Neural cell (in vitro differentiated cells): ENCODE results near the gene CMBL. TPM values are rescaled to one million over a fixed set of nuclear protein-coding genes. Genes with fewer than 3 reads are reported as not detected.
A peak's percentile ranks its signal among the peaks of the same experiment; 100 is the strongest.

Source experiments
- H2AFZ ChIP-seq: fragments of 200-600, 300-800 bp; sonication (generic), shearing (Covaris generic); 2 replicates; pipeline ENCODE4 v1.6.0; 2014; ENCODE audit warnings: low read depth, mild to moderate bottlenecking, antibody characterized with exemption, low read length, moderate library complexity
- H3F3A ChIP-seq: fragments of 200-600 bp; shearing (Covaris generic); 2 replicates; pipeline ENCODE4 v1.6.1; 2016; ENCODE audit warnings: mild to moderate bottlenecking, moderate library complexity, mixed read lengths, antibody characterized with exemption, low read length; ENCODE audit not compliant: insufficient read depth, poor library complexity, severe bottlenecking
- H3K27ac ChIP-seq: fragments of 200-600, 300-800 bp; sonication (generic), shearing (Covaris generic); 2 replicates; pipeline ENCODE4 v1.5.1; 2014; ENCODE audit warnings: mild to moderate bottlenecking, low read length, moderate library complexity
- H3K27me3 ChIP-seq: fragments of 300-800, 200-600 bp; sonication (generic), shearing (Covaris generic); 2 replicates; pipeline ENCODE4 v1.6.0; 2014; ENCODE audit warnings: mild to moderate bottlenecking, low read depth, low read length, moderate library complexity; ENCODE audit not compliant: insufficient read depth
- H3K36me3 ChIP-seq: fragments of 300-800, 200-600 bp; sonication (generic), shearing (Covaris generic); 2 replicates; pipeline ENCODE4 v1.5.1; 2014; ENCODE audit warnings: mild to moderate bottlenecking, antibody characterized with exemption, low read length, moderate library complexity; ENCODE audit not compliant: insufficient read depth
- H3K4me2 ChIP-seq: fragments of 300-800, 200-600 bp; sonication (generic), shearing (Covaris generic); 2 replicates; pipeline ENCODE4 v1.6.0; 2014; ENCODE audit warnings: mild to moderate bottlenecking, low read length
- H3K4me3 ChIP-seq: fragments of 300-800, 200-600 bp; sonication (generic), shearing (Covaris generic); 2 replicates; pipeline ENCODE4 v1.5.1; 2014; ENCODE audit warnings: mild to moderate bottlenecking, low read length, moderate library complexity
- H3K79me2 ChIP-seq: fragments of 200-600 bp; shearing (Covaris generic); replicated peaks from 2 replicates; pipeline ENCODE4 v1.6.0; 2014; ENCODE audit warnings: mild to moderate bottlenecking, low read length, moderate library complexity; ENCODE audit not compliant: insufficient read depth
- H3K9ac ChIP-seq: fragments of 300-800, 200-600 bp; sonication (generic), shearing (Covaris generic); 2 replicates; pipeline ENCODE4 v1.6.1; 2016; ENCODE audit warnings: mild to moderate bottlenecking, low read length, mixed read lengths
- H3K9me2 ChIP-seq: fragments of 200-600 bp; shearing (Covaris generic); 2 replicates; pipeline ENCODE4 v1.6.1; 2016; ENCODE audit warnings: mild to moderate bottlenecking, low read length, mixed read lengths; ENCODE audit not compliant: insufficient read depth
- H3K9me3 ChIP-seq: fragments of 200-600, 300-800 bp; sonication (generic), shearing (Covaris generic); 2 replicates; pipeline ENCODE4 v1.6.1; 2016; ENCODE audit warnings: mild to moderate bottlenecking, mixed run types, low read length, moderate library complexity, mixed read lengths
- H4K20me1 ChIP-seq: fragments of 200-600 bp; shearing (Covaris generic); 2 replicates; pipeline ENCODE4 v1.6.1; 2016; ENCODE audit warnings: mild to moderate bottlenecking, mixed run types; ENCODE audit not compliant: insufficient read depth
- EP300 ChIP-seq: fragments of 450-650 bp; conservative IDR thresholded peaks from 2 replicates; pipeline ENCODE4 v1.6.1; 2014; ENCODE audit warnings: antibody characterized with exemption, mild to moderate bottlenecking, moderate library complexity; ENCODE audit not compliant: poor library complexity, severe bottlenecking
- EZH2 ChIP-seq: fragments of 200-600, 300-800 bp; shearing (Covaris generic), sonication (generic); IDR thresholded peaks from 2 replicates; pipeline ENCODE4 v1.6.1; 2014; ENCODE audit warnings: antibody characterized with exemption, low read length, borderline replicate concordance, mild to moderate bottlenecking; ENCODE audit not compliant: insufficient read depth, poor library complexity, severe bottlenecking
- MXI1 ChIP-seq: fragments of 450-650 bp; conservative IDR thresholded peaks from 2 replicates; pipeline ENCODE4 v1.6.1; 2014; ENCODE audit warnings: antibody characterized with exemption, mild to moderate bottlenecking; ENCODE audit not compliant: poor library complexity, severe bottlenecking
- POLR2AphosphoS5 ChIP-seq: IDR thresholded peaks from 2 replicates; pipeline ENCODE4 v1.6.1; 2012
- RAD21 ChIP-seq: fragments of 450-650 bp; conservative IDR thresholded peaks from 2 replicates; pipeline ENCODE4 v1.6.1; 2014; ENCODE audit warnings: antibody characterized with exemption, mild to moderate bottlenecking, moderate library complexity
- SMC3 ChIP-seq: fragments of 450-650 bp; conservative IDR thresholded peaks from 2 replicates; pipeline ENCODE4 v1.6.1; 2014; ENCODE audit warnings: antibody characterized with exemption, mild to moderate bottlenecking, moderate library complexity; ENCODE audit not compliant: poor library complexity
- TAF1 ChIP-seq: IDR thresholded peaks from 2 replicates; pipeline ENCODE4 v1.6.1; 2012; ENCODE audit warnings: low read depth
- polyA plus RNA-seq: library from polyadenylated mRNA; depleted of rRNA; stranded (reverse); fragments of >200 nt; gene quantifications from 2 replicates; pipeline ENCODE4 v1.2.3, GENCODE V29; 2014
- TF ChIP-seq, protein P1 (sequence below): IDR thresholded peaks from 2 replicates; pipeline ENCODE4 v1.6.1; 2012; ENCODE audit warnings: borderline replicate concordance
- TF ChIP-seq, protein P2 (sequence below): fragments of 450-650 bp; IDR thresholded peaks from 2 replicates; pipeline ENCODE4 v1.5.1; 2014; ENCODE audit warnings: antibody characterized with exemption, mild to moderate bottlenecking, moderate library complexity; ENCODE audit not compliant: poor library complexity, severe bottlenecking

Gene CMBL
- polyA plus RNA-seq, 1 donor from 2014 or later = 0.58 TPM

DNA sequence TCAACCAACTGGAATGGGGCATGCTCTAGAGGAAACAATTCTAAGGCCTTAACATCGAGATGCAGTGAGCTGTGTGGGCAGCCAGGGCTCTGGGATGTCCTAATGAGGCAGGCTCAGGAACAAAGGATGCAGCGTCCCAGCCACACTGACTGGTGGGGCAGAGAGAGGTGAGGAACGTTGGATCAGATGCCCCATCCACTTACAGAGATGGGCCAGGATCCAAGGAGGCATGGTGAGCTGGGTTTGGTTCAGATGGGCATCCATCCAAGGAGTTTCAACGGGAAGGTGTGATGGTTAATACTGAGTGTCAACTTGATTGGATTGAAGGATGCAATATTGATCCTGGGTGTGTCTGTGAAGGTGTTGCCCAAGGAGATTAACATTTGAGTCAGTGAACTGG is 30.3 kb upstream of the CMBL start:
- Histone ChIP-seq H3F3A (no peaks in the 10 kb centered on the region), H3K36me3 (no peaks in the 10 kb centered on the region), H3K79me2 (no peaks in the 10 kb centered on the region), H3K9ac (peak overlapping the region; percentile 67), H3K4me2 (no peak overlapping the region), H2AFZ (no peak overlapping the region), H3K9me2 (no peaks in the 10 kb centered on the region), H3K27ac (peak overlapping the region; percentile 96), H3K9me3 (no peaks in the 10 kb centered on the region), H3K27me3 (peaks cover 19% of the 10 kb centered on the region), H3K4me3 (no peak overlapping the region), H4K20me1 (no peaks in the 10 kb centered on the region)
- TF ChIP-seq, protein P1, sequence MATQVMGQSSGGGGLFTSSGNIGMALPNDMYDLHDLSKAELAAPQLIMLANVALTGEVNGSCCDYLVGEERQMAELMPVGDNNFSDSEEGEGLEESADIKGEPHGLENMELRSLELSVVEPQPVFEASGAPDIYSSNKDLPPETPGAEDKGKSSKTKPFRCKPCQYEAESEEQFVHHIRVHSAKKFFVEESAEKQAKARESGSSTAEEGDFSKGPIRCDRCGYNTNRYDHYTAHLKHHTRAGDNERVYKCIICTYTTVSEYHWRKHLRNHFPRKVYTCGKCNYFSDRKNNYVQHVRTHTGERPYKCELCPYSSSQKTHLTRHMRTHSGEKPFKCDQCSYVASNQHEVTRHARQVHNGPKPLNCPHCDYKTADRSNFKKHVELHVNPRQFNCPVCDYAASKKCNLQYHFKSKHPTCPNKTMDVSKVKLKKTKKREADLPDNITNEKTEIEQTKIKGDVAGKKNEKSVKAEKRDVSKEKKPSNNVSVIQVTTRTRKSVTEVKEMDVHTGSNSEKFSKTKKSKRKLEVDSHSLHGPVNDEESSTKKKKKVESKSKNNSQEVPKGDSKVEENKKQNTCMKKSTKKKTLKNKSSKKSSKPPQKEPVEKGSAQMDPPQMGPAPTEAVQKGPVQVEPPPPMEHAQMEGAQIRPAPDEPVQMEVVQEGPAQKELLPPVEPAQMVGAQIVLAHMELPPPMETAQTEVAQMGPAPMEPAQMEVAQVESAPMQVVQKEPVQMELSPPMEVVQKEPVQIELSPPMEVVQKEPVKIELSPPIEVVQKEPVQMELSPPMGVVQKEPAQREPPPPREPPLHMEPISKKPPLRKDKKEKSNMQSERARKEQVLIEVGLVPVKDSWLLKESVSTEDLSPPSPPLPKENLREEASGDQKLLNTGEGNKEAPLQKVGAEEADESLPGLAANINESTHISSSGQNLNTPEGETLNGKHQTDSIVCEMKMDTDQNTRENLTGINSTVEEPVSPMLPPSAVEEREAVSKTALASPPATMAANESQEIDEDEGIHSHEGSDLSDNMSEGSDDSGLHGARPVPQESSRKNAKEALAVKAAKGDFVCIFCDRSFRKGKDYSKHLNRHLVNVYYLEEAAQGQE = no peak
- TF ChIP-seq POLR2AphosphoS5 (no peak), EP300 (no peak), SMC3 (no peak), TAF1 (no peak), RAD21 (no peak), EZH2 (no peak), MXI1 (no peak)
- TF ChIP-seq, protein P2, sequence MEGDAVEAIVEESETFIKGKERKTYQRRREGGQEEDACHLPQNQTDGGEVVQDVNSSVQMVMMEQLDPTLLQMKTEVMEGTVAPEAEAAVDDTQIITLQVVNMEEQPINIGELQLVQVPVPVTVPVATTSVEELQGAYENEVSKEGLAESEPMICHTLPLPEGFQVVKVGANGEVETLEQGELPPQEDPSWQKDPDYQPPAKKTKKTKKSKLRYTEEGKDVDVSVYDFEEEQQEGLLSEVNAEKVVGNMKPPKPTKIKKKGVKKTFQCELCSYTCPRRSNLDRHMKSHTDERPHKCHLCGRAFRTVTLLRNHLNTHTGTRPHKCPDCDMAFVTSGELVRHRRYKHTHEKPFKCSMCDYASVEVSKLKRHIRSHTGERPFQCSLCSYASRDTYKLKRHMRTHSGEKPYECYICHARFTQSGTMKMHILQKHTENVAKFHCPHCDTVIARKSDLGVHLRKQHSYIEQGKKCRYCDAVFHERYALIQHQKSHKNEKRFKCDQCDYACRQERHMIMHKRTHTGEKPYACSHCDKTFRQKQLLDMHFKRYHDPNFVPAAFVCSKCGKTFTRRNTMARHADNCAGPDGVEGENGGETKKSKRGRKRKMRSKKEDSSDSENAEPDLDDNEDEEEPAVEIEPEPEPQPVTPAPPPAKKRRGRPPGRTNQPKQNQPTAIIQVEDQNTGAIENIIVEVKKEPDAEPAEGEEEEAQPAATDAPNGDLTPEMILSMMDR = no peak

DNA sequence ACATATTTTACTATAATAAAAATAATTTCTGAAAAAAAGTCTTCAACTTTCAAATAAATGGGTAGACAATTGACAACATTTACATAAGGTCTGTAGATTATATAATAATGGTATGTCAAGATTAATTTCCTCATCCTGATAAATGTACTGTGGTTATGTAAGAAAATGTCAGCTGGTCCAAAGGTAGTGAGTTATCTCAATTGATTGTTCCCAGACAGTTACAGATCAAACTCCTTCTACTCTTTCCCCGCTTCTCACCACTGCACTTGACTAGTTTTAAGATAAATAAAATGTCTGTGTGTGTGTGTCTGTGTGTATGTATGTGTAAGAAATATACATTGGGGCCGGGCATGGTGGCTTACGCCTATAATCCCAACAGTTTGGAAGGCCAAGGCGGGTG is 29.4 kb upstream of the CMBL start:
- Histone ChIP-seq H2AFZ (no peak overlapping the region), H3K4me2 (no peak overlapping the region), H3K27ac (peak overlapping the region; percentile 46), H3K79me2 (no peaks in the 10 kb centered on the region), H3K9me3 (no peaks in the 10 kb centered on the region), H3K27me3 (peaks cover 21% of the 10 kb centered on the region), H4K20me1 (no peaks in the 10 kb centered on the region), H3K36me3 (no peaks in the 10 kb centered on the region), H3K4me3 (no peak overlapping the region), H3F3A (no peaks in the 10 kb centered on the region), H3K9me2 (no peaks in the 10 kb centered on the region), H3K9ac (no peak overlapping the region)
- TF ChIP-seq, protein P1 = no peak
- TF ChIP-seq RAD21 = no peak
- no peak for TF ChIP-seq TAF1
- TF ChIP-seq EP300 = no peak
- TF ChIP-seq EZH2 = no peak
- TF ChIP-seq, protein P2 = no peak
